GM10266 (cell line): ENCODE measurements around the gene CELSR1.
"Not testable (repeated sequence)": the region's sequence is repeated elsewhere in the genome, so short reads cannot be mapped to it uniquely, and the experiment has no call there.

Source experiments
- DNase-seq: peaks from one replicate; pipeline ENCODE4 v3.0.0; 2012; ENCODE audit errors: extremely low spot score
- TF ChIP-seq, protein P1 (sequence below): IDR thresholded peaks from 2 replicates; pipeline ENCODE4 v1.5.1; 2012; ENCODE audit warnings: mild to moderate bottlenecking, low read depth; ENCODE audit not compliant: control insufficient read depth, insufficient read depth; ENCODE audit errors: missing control alignments

The CELSR1 gene

GRCh38 chr22:46402505-46402904, 134.9 kb downstream of the CELSR1 start:
- TF ChIP-seq, protein P1, sequence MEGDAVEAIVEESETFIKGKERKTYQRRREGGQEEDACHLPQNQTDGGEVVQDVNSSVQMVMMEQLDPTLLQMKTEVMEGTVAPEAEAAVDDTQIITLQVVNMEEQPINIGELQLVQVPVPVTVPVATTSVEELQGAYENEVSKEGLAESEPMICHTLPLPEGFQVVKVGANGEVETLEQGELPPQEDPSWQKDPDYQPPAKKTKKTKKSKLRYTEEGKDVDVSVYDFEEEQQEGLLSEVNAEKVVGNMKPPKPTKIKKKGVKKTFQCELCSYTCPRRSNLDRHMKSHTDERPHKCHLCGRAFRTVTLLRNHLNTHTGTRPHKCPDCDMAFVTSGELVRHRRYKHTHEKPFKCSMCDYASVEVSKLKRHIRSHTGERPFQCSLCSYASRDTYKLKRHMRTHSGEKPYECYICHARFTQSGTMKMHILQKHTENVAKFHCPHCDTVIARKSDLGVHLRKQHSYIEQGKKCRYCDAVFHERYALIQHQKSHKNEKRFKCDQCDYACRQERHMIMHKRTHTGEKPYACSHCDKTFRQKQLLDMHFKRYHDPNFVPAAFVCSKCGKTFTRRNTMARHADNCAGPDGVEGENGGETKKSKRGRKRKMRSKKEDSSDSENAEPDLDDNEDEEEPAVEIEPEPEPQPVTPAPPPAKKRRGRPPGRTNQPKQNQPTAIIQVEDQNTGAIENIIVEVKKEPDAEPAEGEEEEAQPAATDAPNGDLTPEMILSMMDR = no peak
- DNase-seq = no peak

DNA sequence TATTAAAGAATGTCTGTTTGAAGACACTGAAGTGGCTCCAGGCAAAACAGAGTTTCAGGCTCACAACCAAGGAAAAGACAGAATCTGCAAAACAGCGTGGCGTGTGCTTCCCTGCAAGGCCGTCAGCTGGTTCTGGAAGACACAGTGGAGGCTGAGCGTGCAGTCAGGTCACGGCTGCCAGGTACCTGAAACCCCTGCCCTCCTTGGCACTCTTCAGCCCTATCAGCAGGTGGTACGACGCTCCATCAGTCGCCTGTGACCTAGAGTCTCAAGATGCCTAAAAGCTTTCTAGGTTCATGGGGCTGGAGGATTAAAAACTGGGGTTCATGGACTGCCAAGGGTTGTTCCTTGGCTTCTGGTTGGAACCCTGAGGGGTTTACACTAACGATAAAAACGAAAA, 136.1 kb downstream of the CELSR1 start:
- no peak for DNase-seq
- TF ChIP-seq, protein P1 = no peak

DNA sequence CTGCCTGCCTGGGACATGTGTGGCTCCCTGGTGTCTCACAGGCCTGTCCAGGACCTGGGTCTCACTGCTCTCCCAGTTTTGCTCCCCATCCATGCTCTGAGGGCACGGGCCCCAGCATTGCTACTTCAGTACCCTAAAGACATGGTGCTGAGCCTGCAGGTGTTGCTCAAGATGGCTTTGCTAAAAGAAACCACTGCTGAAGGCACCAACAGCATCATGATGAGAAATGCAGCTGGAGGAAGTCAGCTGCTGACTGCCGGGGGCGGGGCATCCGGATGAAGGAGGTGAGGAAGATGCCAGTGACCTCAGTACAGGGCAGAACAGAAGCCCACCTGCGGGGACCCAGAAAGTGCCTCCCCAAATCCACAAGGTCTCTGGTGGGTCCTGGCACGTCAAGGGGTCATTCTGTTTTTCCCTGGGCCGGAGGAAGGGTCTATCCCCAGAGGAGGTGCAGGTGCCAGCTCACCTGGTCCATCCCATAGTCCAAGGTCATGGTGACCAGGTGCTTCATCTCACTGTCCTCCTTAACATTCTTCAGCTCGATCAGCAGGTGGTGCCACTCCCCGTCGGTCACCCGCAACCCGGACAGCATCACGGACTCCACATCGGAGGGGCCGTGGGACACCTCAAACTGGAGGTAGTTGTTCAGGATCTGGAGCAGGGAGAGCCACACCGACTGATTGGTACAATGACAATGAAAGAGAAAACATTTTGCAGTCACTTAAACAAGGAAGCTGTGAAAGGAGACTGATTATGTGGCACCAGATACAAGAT, 138.0 kb downstream of the CELSR1 start:
- DNase-seq = no peak
- TF ChIP-seq, protein P1 = no peak

DNA sequence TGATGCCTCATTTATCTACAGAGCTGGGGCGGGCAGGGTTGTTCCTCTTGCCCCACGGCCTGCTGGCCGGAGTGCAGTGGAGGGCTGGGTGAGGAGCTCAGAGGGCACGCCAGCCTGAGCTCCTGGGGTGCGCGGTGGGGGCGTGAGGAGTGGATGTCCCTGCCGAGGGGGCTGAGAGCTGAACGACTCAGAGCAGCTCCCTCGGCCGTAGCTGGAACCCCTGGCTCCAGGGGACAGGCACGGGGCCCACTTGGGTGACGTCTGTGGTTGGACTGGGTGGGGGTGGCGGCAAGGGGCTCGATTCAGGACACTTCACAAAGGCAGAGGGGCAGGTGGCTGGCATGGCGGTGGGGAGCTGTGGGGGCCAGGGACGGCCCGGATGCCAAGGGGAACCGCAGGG, 139.5 kb downstream of the CELSR1 start:
- TF ChIP-seq, protein P1 = no peak
- DNase-seq = no peak

DNA sequence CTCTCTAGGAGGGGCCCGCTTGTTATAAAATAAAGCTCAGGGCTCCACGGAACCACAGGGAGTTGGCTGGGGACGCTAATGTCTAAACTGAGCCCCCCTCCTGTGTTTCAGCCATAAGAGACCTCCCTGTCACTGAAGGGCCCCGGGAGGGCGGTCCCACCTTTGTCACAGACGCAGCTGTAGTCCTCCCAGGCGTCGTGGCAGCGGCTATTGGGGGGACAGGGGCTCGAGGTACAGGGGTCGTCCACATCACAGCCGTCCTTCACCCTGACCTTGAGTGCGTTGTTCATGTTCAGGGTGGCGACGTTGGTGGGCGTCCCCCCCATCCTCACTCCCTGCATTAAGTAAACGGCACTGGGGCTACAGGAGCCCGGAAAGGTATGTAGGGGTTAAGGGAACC, 139.9 kb downstream of the CELSR1 start:
- TF ChIP-seq, protein P1 = no peak
- no peak for DNase-seq

DNA sequence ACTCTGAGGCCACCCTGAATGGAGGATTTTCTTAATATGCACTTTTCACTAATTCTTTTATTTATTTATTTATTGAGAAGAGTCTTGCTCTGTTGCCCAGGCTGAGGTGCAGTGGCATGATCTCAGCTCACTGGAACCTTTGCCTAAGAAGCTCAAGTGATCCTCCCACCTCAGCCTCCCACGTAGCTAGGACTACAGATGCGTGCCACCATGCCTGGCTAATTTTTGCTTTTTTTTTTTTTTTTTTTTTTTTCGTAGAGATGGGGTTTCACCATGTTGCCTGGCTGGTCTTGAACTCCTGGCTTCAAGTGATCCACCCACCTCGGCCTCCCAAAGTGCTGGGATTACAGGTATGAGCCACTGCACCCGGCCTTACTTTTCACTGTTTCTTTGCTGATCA, 140.4 kb downstream of the CELSR1 start:
- not testable (repeated sequence) for DNase-seq

- DNase-seq = no peak
- TF ChIP-seq, protein P1 = no peak
Observed at GRCh38 chr22:46395145-46395544, 142.3 kb downstream of the CELSR1 start.

DNA sequence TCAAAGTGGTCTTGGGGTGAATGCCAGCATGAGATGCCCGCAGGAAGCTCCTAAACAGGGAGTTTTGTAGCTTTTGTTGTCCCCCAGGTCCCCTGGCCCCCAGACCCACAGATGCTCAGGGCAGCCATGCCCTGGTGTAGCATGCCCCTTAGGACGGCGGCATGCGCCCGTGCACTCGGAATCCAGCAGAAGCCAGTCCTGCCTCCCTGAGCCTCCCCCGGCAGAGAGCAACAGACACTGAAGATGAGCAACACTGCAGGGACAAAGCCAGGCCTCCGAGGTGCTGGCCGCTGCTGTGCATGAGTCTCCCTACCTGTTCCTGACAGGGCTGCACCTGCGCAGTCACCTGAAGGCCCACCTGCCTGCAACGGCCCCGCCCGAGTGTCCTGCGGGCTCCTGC, 142.8 kb downstream of the CELSR1 start:
- no peak for DNase-seq
- TF ChIP-seq, protein P1 = no peak
